ENCODE measurements around the gene DLGAP4. TPM values are rescaled to one million over a fixed set of nuclear protein-coding genes. Genes with fewer than 3 reads are reported as not detected.
A peak's percentile ranks its signal among the peaks of the same experiment; 100 is the strongest.

Gene DLGAP4, protein sequence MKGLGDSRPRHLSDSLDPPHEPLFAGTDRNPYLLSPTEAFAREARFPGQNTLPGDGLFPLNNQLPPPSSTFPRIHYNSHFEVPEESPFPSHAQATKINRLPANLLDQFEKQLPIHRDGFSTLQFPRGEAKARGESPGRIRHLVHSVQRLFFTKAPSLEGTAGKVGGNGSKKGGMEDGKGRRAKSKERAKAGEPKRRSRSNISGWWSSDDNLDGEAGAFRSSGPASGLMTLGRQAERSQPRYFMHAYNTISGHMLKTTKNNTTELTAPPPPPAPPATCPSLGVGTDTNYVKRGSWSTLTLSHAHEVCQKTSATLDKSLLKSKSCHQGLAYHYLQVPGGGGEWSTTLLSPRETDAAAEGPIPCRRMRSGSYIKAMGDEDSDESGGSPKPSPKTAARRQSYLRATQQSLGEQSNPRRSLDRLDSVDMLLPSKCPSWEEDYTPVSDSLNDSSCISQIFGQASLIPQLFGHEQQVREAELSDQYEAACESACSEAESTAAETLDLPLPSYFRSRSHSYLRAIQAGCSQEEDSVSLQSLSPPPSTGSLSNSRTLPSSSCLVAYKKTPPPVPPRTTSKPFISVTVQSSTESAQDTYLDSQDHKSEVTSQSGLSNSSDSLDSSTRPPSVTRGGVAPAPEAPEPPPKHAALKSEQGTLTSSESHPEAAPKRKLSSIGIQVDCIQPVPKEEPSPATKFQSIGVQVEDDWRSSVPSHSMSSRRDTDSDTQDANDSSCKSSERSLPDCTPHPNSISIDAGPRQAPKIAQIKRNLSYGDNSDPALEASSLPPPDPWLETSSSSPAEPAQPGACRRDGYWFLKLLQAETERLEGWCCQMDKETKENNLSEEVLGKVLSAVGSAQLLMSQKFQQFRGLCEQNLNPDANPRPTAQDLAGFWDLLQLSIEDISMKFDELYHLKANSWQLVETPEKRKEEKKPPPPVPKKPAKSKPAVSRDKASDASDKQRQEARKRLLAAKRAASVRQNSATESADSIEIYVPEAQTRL
- 10 to 100 TPM; 18.8 to 46.7 (median 45.0) TPM for total RNA-seq

DNA sequence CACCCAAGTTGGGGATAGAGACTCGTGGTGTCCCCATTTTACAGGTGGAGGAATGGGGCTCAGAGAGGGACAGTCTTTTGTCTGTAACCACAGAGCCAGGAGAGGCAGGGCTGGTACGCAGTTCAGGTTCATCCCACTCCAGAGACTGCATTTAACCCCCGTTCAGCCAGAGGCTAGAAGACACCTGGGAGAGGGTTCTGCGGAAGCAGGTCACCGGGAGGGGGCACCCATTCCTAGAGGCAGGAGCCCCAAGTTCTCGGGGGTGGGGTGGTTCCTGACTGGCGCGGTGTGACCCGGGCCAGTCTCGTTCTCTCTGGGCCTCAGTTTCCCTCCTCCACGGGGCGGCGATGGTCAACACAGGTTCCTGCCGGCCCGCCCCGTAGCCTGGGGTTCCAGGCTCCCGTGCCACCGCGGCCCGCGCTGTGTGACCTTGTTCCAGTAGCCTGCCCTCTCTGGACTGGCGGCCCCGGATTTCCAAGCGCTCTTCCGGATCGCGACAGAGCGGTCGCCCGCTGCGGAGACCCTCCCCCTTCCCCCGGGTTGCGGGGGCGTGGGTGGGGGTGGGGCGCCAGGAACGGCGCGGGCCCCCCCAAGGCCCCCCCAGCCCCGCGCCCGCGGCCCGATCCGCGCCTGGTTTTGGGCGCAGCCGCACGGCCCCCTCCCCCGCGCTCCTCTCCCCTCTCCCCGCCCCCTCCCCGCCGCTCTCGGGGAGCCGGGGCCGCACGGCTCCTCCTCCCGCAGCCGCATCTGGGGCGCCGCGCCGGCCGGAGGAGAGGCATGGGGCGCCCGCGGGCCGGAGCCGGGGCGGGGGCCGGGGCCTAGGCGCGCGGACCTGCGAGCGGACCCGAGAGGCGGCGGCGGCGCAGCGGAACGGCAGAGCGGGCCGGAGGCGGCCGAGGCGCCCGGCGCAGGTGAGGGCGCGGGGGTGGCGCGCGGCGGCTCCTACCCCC lies at the start of gene DLGAP4:
Gene DLGAP4 (plus strand): TSS at position 738 of the 950 bp plus-strand sequence. CDS start 125,379 bp downstream, outside the sequence.
- peaks cover 4% of the 10 kb centered on the region in 2 donors for H3K4me1 ChIP-seq
- H3K9me3 ChIP-seq: no peaks in the 10 kb centered on the region
- H3K36me3 ChIP-seq: no peaks in the 10 kb centered on the region
- peaks cover 61 to 68% (median 67%) of the 10 kb centered on the region in 3 donors for H3K27me3 ChIP-seq
- TF ChIP-seq, protein P1, sequence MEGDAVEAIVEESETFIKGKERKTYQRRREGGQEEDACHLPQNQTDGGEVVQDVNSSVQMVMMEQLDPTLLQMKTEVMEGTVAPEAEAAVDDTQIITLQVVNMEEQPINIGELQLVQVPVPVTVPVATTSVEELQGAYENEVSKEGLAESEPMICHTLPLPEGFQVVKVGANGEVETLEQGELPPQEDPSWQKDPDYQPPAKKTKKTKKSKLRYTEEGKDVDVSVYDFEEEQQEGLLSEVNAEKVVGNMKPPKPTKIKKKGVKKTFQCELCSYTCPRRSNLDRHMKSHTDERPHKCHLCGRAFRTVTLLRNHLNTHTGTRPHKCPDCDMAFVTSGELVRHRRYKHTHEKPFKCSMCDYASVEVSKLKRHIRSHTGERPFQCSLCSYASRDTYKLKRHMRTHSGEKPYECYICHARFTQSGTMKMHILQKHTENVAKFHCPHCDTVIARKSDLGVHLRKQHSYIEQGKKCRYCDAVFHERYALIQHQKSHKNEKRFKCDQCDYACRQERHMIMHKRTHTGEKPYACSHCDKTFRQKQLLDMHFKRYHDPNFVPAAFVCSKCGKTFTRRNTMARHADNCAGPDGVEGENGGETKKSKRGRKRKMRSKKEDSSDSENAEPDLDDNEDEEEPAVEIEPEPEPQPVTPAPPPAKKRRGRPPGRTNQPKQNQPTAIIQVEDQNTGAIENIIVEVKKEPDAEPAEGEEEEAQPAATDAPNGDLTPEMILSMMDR (IDR thresholded peaks at IDR 0.05 in 4 of 5, conservative IDR thresholded peaks at IDR 0.05 in 1 of 5): no peak
- TF ChIP-seq POLR2A (IDR thresholded peaks at IDR 0.05): no peak
- in situ Hi-C loops (cut with MboI; ENCODE audit: low sequenced_read_pairs in 4 of 4): no loop called here
- ATAC-seq: no peak
- DNase-seq: no peak
- intact Hi-C loops (cut with DNase I; ENCODE audit: low total_unique reads): no loop called here
- peak within 1 kb of the TSS; percentile 7 to 36 (median 27) for H3K4me3 ChIP-seq
- no peak within 1 kb of the TSS for H3K27ac ChIP-seq

DNA sequence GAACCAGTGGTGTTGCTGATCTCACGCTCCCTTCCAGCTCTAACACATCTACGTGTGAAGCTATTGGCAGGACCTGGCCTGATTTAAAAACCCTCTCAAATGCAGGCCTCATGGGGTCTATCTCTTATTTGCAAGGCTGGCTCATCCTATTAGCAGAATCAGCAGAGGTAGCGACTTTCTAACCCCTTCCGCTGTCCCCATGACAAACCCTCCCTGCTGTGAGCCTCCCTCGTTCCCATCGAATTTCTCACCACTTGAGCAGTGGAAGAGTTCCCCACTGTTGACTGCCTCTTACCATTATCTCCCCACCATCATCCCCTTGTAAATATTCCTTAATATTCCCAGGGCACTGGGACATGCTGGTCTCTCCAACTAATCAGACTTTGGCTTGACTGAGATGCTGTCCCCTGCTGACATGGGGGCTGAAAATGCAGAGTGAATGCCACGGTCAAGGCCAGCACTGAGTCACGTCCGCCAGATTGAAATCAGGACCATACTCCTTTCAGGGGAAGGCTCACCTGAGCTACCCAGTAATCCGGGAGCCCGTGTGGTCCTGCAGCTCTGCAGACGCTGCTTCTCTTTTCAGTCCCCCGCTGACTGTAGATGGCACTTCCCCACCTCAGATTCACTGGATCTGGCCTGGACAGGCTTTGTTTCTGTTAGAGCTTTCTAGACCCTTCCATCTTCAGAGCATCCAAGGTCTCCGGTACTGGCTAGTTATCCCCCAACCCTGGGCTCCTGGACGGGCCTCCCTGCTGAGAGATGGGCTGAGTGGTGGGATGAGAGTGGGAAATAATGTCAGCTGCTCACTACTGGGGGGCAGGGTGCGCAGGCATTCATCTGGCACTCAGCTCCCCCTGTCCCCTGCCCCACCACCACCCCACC lies 46.7 kb upstream of the DLGAP4 start:
- in situ Hi-C loops (cut with MboI; ENCODE audit: low sequenced_read_pairs in 4 of 4): no loop called here
- no peak for DNase-seq
- H3K27me3 ChIP-seq: no peaks in the 10 kb centered on the region

DNA sequence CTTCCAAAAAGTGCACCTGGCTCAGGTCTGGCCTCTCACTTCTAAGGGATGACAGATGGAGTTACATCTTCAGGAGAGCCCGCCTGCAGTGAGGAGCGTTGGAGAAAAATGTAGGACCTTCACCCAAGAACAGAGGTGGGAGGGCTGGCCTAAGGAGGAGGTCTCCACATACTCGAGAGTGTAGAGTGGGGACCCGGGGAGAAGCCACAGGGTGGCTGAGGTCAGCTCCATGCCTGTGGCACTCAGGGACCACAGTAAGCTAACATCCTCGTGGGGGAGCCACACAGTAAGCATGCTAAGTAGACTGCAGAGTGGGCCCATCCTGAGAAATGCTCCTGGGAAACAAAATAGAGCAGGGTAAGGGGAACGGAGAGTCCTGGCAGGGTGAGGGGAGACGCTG lies 45.8 kb upstream of the DLGAP4 start:
- Histone ChIP-seq H3K4me1 (no peaks in the 10 kb centered on the region), H3K9me3 (no peaks in the 10 kb centered on the region), H3K27ac (no peak overlapping the region), H3K36me3 (peaks cover 0 to 14% of the 10 kb centered on the region in 2 donors), H3K27me3 (no peaks in the 10 kb centered on the region), H3K4me3 (no peak overlapping the region)
- no peak for ATAC-seq
- no peak for DNase-seq
- in situ Hi-C loops (cut with MboI; ENCODE audit: low sequenced_read_pairs in 4 of 4): no loop called here
- no peak for TF ChIP-seq POLR2A (IDR thresholded peaks at IDR 0.05)
- TF ChIP-seq, protein P1 (IDR thresholded peaks at IDR 0.05 in 4 of 5, conservative IDR thresholded peaks at IDR 0.05 in 1 of 5): no peak
- intact Hi-C loops (cut with DNase I; ENCODE audit: low total_unique reads): no loop called here

More for the DNA sequence above, 46.7 kb upstream of the DLGAP4 start:
- TF ChIP-seq, protein P1 (IDR thresholded peaks at IDR 0.05 in 4 of 5, conservative IDR thresholded peaks at IDR 0.05 in 1 of 5): no peak
- no peak for TF ChIP-seq POLR2A (IDR thresholded peaks at IDR 0.05)
- intact Hi-C loops (cut with DNase I; ENCODE audit: low total_unique reads): no loop called here
- no peak overlapping the region for H3K4me3 ChIP-seq
- H3K9me3 ChIP-seq: no peaks in the 10 kb centered on the region
- peaks cover 0 to 14% of the 10 kb centered on the region in 2 donors for H3K36me3 ChIP-seq
- no peak overlapping the region for H3K27ac ChIP-seq
- no peaks in the 10 kb centered on the region for H3K4me1 ChIP-seq
- no peak for ATAC-seq

Measured in gastrocnemius medialis (tissue), 4 donors.